CD4-positive, alpha-beta T cell treated with Interleukin-17A for 4 hours (primary cell): ENCODE measurements around the gene SKP1.
"Not testable (repeated sequence)": the region's sequence is repeated elsewhere in the genome, so short reads cannot be mapped to it uniquely, and the experiment has no call there.

ENCODE experiments used
- DNase-seq: peaks from one replicate; pipeline ENCODE4 v3.0.0-alpha.2; 2020; ENCODE audit warnings: mixed read lengths

SKP1 gene

DNA sequence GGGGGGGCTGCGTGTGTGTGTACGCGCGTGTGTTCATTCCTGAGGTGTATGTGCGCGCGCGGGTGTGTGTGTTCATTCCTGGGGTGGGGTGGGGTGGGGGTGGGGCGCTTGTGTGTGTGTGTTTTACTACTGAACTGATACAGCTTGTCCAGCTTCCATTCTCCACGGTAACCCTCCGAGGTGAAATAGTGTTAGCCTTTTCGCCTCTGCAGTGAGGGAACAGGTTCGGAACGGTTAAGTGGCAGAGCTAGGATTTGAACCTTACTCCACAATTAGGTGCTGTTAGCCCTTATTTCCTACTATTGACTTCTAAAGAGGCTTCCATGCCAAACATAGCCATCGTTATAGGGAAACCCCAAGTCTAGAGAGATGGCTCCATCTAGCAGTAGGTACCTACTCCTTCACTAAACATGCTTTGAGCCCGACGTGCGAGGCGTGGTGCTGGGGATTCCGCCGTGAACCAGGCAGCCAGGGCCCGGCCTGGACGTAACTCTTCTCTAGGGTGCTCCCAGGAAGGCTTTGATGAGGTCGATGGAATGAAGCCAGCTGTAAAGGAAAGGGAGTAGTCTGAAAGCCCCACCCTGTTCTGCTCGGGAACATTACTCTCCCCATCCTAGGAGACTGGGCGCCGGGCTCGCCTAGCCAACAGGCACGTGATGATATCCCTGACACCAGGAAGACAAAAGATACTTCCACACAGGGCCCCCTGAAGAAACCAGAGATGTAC is 782 bp upstream of the SKP1 start:
- DNase-seq = no peak

DNA sequence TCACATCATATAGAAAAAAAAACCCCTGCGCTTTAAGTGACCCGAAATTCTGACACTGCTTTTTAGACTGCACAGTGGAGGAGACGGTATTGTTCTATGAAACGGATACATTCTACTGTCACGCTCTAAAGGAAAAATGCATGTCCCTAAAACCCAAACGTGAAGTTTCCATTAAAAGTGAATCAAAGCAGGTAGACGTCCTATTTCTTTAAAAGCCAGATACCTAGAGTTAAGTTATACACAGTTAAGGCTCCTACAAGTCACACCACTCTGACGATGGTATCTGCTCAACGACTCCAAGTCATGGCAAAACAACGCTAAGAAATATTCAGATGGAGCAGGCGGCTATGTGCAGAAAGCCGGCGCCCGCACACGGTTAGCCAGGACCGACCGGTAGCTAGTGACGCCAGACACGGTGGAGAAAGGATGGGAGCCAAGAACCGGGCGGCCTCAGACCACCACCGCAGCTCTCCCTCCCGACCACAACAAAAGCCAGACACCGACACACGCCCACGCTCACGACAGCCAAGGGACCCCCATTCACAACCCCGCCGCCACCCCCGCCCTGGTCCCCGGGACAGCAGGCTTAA is 734 bp downstream of the SKP1 start:
- peak; percentile 37 for DNase-seq

DNA sequence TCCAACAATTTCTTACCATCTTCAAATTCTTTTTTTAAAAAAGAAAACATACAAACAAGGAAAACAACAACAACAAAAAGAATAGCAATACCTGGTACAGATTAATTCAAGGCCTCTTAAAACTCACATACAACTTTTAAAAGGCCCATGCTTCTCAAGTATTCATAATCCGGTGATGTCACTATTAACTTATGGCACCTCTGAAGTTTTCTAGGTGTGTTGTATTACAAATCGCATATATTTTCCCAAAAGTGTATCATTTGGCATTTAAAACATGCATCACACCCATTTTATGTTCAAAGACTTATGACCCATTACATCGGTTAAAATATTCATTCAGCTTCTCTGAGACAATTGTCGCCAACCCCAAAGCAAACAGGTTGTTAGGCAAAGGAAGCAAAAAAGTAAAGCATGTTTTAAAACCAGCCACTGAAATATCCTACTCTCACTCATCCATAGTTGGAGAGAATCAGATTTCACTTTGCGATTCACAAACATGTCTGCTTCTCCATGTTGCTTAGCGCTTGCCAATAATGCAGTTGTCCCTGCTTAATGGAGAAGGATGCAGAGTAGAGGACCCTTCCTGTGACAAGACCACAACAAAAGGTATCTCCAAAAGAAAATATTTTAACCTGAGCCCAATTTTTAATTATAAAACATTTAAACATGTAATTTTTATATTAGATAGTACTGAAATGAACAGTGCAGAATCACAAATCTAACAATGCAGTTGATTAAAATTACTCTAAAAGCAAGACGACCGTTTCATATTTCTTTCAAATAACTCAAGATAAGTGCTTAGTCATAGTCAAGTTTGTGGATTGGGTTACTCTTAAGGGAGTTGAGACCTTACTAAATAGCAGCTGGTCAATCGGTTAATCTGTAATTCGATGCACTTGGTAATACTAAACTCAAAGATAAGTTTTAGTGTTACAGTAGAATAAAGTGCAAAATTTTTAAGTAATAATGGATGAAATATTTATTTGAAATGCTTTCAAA is 1.6 kb downstream of the SKP1 start:
- no peak for DNase-seq

DNA sequence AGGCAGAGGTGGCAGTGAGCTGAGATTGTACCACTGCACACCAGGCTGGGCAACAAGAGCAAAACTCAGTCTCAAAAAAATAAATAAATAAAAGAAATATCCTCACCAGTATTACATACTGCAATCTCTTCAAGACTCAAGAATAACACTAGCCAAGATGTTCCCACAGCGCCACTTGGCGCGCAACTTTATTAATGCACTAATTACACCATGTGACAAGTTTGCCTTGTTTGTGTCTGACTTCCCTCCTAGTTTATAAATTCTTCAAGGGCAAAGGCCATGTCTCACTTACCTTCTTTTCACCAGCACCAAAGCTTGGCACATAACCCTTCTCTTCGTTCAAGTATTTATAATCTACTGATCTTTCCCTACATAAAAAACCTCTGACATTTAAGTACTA is 4.8 kb downstream of the SKP1 start:
- peak; percentile 19 for DNase-seq

DNA sequence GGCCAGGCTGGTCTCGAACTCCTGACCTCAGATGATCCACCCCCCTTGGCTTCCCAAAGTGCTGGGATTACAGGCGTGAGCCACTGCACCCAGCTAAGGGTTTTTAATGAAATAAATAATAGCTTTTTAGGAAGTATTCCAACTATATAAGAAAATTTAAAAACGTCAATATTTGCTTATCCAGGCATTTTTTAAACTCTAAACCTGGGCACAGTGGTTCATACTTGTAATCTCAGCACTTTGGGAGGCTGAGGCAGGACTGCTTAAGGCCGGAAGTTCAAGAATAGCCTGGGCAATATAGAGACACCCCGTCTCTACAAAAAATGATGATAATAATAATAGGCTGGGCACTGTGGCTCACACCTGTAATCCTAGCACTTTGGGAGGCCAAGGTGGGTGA is 14.2 kb downstream of the SKP1 start:
- DNase-seq = no peak

DNA sequence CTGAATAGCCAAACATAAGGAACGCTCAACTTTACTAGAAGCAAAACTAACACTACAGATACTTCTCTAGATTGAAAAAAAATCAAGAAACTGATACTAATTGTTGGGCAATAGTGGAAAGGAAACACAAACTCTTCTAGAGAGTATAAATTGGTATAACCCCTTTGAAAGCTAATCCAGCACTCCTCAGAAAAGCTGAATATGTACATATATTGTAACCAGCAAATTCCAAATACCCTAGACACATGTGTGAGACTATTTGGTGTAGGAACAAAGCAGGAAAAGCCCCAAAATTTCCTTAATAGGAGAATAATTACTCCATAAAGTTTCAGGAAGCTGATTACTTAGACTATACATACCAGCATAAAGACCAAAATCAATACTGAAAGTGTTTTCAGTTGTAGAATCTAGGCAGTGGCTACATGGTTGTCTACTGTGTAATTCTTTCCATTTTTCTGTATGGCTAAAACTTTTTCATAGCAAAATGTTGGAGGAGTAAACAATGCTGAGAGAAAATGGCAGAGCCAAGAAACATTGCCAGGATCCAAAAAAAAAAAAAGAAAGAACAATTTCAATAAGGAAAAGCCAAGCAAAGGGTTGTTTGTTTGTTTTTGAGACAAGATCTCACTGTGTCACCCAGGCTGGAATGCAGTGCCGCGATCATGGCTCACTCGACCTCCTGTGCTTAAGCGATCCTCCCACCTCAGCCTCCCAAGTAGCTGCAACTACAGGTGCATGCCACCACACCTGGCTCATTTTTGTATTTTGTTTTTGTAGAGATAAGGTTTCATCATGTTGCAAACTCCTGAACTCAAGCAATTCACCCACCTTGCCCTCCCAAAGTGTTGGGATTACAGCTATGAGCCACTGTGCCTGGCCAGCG is 15.0 kb downstream of the SKP1 start:
- no peak for DNase-seq

DNA sequence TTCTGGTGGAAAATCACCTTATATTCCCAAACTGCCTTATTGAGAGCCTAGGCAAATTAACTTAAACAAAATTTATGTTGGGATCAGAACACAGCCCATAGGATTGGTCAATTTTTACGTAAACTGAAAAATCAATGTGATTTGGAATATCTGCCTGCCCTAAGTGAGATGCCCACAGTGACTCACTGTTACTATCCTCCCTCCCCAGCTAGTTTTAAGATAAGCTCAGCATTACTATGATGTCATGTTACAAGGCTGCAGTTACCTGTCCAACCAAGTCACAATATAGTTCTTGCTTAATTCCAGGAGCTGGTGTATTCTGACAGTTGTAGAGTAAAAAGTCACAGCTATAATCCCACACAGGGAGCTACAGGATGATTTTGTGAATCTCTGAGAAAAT is 23.1 kb downstream of the SKP1 start:
- DNase-seq = no peak

DNA sequence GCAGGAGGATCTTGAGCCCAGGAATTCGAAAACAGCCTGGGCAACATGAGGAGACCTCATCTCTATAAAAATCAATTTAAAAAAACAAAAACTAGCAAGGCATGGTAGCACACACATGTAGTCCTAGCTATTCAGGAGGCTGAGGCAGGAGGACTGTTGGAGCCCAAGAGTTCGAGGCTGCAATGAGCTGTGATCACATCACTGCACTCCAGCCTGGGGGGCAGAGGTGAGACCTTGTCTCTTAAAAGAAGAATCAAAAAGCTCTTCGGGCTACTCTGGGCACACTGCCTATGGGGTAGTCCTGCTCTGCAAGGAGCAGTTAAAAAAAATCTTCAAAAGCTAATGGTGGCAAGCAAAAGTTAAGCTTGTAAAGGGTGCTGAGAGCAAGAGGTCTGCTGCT is 23.5 kb downstream of the SKP1 start:
- no peak for DNase-seq

DNA sequence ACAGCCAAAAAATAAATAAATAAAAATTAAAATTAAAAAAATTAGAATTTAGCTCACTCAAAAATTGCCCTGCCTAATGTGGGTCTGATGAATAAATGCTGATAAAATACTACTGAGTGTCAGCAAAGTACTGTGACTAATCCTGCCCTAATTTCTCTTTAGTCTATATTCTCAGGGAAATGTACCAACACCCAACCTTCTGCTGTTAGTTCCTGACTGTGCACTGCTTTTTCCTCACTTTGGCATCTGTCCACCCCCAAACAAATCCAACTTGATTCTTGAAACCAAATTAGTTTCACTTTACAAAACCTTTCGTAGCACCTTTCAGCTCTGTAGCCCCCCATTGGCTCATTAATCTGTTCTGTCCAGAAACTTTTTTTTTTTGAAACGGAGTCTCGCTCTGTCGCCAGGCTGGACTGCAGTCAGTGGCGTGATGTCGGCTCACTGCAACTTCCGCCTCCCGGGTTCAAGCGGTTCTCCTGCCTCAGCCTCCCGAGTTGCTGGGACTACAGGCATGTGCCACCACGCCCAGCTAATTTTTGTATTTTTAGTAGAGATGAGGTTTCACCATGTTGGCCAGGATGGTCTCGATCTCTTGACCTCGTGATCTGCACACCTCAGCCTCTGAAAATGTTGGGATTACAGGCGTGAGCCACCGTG is 24.4 kb downstream of the SKP1 start:
- DNase-seq = not testable (repeated sequence)

DNA sequence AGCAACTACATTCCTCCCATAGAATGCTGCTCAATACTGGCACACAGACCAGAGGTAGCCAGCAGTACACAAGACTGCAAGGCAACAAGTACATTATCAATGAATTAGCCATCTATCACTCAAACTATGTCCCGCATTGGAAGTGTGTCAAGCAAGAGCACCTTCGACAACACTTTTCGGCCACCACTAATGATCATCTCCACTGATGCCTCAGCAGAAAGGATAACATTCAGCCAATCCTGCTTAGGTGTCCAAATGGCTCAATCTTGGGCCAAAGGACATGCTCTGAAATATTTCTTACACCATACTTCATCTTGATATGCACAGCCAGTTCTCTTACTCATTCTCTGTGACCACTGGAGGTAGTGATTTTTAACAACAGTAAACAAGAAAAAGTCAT is 25.0 kb downstream of the SKP1 start:
- DNase-seq = no peak

DNA sequence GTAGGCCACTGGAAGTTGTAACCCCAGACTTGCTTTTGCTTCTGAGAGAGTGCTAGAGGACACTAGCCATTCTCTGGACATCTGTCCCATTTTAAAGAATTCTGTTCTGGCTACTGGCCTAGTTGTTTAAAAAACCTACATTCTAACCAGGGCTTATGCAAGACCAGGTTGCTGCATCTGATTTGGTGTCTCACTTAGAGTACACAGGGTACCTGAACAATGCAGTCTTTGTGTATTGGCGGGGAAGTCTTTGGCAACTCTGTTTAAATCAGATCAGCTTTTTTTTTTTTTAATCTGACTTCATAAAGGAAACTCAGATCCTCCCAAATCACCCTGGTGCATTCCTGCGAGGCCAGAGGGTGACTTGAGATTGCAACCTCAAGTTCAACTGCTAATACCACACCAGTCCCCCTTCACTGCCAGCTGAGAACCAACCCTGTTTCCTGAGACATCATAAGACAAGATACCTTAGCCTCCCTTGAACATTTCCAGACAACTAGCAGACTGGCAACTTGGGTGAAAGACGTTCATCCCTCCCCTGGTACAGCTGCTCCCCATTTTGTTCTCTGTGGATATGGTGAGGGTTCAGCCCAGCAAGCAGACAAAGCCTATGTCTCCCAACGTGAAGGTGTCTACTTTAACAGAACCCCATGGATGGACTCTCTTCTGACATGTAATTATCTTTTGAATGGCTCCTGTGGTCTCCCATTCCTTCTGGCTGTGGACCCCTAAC is 27.0 kb downstream of the SKP1 start:
- DNase-seq = peak; percentile 27

DNA sequence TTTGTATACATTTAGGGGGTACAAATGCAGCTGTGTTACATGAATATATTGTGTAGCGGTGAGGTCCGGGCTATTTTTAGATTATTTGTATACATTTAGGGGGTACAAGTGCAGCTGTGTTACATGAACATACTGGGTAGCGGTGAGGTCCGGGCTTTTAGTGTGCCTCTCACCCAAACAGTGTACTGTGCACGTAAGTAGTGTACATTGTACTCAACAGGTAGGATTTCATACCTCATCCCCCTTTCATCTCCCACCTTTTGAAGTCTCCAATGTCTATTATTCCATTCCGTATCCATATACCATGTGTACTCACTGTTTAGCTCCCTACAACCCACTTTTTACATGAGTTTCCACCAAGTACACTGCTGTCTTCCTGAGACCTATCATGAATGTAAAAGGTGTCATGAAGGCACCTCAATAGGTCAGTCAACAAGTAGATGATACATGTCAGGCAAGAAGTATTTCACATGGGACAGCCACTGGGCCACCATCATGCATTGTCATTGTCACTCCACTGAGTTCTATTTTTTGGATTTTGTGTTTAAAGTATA is 27.7 kb downstream of the SKP1 start:
- DNase-seq = peak; percentile 32

DNA sequence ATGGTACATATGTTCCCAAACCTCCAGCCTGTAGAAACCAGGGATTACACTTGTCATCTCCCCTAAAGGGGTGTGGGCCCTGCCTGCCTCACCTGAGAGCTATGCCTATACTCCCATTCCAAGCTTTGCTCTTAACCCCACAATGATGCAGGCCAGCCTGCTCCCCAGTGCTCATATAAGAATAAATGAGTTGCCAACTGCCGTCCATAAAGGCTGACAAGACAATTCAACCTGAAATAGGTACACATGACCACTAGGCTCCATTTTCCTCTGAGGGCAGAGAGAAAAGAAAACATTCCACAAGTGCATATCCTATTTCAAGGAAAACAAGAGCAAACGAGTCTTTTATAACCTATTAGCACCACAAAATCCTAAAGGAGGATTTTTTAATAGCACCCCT is 28.4 kb downstream of the SKP1 start:
- DNase-seq = peak; percentile 28

DNA sequence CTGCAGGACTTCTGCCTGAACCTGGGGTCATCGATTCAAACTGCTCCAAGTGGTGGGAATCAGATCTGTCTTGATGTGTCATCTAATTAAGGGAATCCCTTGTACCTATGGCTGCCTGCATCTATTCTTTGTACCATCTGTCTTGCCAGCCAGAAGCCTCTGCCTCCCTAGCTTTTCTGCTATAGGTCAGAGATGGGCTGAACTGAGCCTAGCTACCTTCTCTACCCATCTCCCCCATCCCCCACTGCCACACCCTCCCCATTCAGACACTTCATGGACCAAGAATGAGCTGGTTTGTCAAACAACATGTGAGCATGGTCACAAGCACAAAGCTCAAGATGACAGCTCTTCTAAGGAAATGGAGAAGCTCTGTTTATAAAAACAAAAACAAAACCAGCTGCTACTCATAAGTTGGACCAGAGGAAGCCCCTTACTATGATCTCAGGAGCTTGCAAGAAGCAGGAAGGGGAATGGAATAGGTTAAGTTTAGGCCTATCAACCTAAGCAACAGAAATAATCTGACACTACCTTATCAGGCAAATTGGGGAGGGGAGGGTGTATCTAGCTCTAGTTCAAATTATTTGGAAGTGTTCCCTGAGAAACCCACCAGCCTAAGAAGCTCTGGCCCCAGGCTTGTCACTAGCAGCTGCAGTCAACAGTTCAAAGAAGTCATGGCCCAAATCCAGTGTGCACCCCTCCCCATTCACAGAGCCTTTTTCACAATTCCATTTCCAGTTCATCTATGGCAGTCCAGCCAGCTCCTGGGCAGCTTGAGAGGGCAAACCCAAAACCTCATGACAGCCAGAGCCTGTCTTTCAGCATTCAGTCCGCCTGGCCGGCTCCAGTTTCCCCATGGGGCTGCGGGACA is 29.9 kb downstream of the SKP1 start:
- peak; percentile 24 for DNase-seq

DNA sequence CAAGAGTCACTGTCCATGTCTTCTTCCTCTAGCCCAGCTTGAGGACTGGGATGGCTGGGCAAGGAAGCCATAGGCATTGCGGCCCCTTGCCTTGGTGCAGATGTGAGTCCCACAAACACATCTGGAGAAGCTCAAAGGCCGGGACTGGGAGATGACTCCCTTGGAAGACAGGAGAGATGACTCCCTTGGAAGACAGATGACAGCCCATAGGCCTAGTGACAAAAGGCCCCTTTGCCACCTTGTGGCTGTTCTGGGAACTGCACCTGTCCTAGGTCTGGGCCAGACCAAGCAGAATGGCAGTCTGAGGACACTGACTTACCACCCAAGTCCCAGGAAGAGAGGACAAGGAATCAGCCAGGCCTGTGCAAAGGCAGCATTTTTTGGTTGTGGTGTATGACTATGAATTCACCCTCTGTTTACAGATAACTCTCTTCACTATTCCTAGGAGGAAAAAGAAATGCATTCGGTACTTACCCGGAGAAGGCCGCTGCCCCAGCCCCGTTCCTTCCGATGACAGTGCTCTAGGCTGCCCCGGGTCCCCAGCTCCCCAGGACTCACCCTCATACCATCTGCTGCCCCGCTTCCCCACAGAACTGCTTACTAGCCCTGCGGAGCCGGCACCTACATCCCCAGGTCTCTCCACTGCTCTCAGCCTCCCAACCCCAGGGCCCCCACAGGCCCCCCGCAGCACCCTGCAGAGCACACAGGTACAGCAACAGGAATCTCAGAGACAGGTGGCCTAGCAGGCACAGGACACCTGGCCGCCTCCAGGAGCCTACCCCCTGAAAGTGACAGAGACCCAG is 30.8 kb downstream of the SKP1 start:
- DNase-seq = peak; percentile 88

DNA sequence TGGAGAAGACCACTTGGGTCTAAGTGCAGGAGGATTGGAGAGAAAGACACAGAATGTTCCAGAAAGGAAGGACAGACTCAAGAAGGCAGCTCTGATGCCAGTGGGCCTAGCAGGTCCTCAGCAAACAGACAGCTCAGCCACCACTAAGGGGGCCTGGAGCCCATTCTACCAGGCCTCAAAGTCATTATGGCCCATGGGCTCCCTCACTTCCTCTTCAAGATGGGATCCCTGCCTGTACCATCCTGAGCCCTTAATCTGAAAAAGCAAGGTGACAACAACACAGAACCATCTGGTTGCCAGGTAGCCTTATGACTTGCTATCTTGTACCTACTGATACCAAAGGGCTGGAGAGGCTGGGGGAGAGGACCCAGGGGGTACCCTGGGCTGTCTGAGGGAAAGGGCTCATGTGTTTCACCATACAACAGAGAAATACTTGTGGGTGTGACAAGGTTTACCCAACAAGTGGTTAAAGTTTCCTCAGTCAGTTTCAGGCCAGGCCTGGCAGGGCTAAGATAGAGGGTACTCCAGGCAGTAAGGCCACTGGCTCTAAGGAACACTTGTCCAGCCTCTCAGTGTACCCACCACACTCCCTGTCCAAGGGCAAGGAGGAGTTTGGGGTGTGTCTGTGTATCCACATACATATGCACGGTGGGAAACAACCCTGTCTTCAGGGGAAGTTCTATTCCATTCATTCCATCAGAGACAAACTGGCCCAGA is 31.6 kb downstream of the SKP1 start:
- DNase-seq = peak; percentile 13

DNA sequence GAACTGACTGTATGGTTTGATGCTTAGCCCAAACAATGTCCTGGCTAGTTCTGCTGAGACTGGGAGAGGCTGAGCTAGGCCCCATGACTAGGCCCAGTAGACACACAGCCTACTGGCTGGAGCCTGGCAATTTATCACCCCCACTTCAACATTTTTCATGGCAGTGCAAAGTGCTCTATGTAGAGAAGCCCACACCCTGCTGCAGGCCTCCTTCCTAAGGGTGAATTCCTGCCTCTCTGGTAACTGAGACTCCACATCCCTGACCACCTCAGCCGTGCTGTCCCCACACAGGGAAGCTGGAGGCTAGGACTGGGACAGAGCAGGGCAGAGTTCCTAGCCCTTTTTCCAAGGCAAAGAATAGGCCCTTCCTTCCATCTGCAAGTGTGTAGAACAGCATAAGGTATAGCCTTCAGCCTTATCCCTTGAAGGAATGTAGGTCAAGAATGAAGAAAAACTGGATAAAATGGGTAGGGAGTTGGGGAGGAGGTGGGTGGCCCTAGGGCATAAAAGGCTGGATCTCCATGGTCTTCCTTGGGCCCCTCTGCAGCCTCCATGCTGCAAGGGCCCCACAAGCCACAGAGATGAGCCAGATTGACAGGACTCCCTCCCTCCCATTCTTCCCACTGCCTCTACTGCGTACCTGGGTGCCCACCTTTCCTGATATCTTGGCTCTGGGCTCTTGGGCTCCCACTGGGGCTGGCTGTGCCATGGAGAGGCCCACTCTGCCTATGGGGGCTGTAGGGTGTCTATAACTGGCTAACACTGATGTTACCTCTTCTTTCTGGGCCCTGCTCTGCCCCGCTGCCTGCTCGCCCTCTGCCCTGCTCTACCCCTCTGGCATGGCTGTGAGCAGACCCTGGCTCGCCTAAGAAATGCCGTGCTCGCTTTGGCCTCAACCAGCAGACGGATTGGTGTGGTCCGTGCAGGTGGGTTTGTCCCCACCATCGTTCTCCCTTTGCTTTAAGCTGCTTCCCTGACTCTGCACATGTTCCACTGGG is 32.5 kb downstream of the SKP1 start:
- peak; percentile 5 for DNase-seq
